ENCODE data around the gene GRK5. TPM values are rescaled to one million over a fixed set of nuclear protein-coding genes. Genes with fewer than 3 reads are reported as not detected.

GRK5 gene
- total RNA-seq, 1 donor from 2014 or later, result 77.6 TPM

DNA sequence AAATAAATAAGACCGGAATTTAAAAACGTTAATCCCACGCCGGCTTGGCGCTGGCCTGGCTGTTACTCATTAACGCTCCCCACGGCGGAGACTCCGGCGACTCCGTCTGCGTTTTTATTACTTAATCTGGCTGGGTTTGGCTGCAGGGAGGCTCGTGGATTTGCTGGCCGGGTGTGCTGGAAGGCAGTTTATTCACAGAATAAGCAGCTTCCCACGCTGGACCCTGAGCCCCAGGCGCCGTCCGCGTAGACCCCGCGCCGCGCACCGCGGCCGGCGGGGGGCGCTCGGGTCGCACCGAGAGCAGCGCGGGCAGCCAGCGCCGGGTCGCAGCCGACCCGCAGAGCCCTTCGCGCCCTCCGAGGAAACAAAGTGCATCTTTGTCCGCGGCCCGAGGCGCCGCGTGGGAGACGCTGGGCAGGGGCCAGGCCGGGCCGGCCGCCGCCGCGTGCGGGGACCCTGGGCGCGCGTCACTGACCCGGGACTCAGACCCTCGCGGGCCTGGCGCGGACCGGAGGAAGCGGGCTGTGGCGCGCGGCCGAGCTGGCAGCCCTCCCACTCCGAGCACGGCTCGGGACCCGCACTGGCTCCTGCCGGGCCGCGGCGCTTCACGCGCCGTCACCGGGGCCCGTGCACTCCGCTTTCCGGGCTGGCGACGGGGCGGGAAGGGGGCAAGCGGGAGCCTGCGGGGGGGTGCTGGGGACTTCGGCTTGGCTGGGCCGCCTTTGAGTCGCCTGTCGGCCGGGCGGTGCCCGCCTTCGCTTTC, 587 bp upstream of the GRK5 start:
- H3K4me1 Mint-ChIP-seq (ENCODE audit: low read depth, unreplicated experiment), result peaks cover 20% of the 10 kb centered on the region
- H3K27ac Mint-ChIP-seq (ENCODE audit: unreplicated experiment), result peak overlapping the region; percentile 97

DNA sequence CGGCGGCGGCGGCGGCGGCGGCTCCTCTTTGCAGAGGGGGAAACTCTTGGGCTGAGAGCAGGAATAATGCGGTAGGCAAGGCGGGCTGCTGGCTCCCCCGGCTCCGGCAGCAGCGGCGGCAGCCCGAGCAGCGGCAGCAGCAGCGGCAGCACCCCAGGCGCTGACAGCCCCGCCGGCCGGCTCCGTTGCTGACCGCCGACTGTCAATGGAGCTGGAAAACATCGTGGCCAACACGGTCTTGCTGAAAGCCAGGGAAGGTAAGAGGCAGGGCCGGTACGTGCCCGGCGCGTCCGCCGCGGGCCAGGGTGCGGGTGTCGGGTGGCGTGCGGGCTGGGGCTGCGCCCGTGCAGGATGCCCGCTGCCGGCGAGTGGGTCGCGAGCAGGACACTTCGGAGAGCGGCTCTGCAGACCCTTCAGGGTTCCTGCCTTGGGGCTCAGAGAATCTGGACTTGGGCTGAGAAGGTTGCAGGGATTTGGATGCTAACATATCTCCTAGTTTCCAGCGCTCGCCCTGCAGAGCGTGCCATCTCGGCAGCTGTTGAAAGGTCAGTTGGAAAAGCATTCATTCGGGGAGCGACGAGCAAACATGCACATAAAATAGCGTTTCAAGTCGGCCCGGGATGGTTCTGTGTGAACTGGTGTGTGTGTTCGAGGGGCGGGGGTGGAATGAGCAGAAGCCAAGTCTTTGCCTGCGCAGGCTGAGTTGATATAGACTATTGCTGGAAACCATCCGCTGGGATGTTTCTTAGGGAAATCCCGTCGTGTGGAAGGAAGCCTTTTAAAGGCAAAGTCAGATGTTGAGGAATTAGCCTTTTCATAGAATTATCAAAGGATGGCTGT, 562 bp downstream of the GRK5 start:
- H3K27me3 Mint-ChIP-seq (ENCODE audit: unreplicated experiment), result peaks cover 14% of the 10 kb centered on the region
- peaks cover 29% of the 10 kb centered on the region for H3K4me1 Mint-ChIP-seq (ENCODE audit: low read depth, unreplicated experiment)
- H3K27ac Mint-ChIP-seq (ENCODE audit: unreplicated experiment), result peak overlapping the region; percentile 98
- no peaks in the 10 kb centered on the region for H3K36me3 Mint-ChIP-seq (ENCODE audit: unreplicated experiment)
- H3K4me3 Mint-ChIP-seq (ENCODE audit: unreplicated experiment), result peak overlapping the region; percentile 99
- TF ChIP-seq CTCF (IDR thresholded peaks at IDR 0.05; ENCODE audit: partially characterized antibody, unreplicated experiment), result no peak
- peak; percentile 40 for DNase-seq
- peaks cover 15% of the 10 kb centered on the region for H3K9me3 Mint-ChIP-seq (ENCODE audit: unreplicated experiment)

More for the DNA sequence above, 587 bp upstream of the GRK5 start:
- Mint-ChIP-seq H3K27me3 (ENCODE audit: unreplicated experiment) (peaks cover 14% of the 10 kb centered on the region), H3K9me3 (ENCODE audit: unreplicated experiment) (peaks cover 13% of the 10 kb centered on the region), H3K4me3 (ENCODE audit: unreplicated experiment) (peak overlapping the region; percentile 92), H3K36me3 (ENCODE audit: unreplicated experiment) (no peaks in the 10 kb centered on the region)
- TF ChIP-seq CTCF (IDR thresholded peaks at IDR 0.05; ENCODE audit: partially characterized antibody, unreplicated experiment), result peak; percentile 76
- peak; percentile 85 for DNase-seq

GRCh38 chr10:119208553-119208940, 1.2 kb downstream of the GRK5 start:
- peak overlapping the region; percentile 99 for H3K4me3 Mint-ChIP-seq (ENCODE audit: unreplicated experiment)

GRCh38 chr10:119209035-119209735, 1.8 kb downstream of the GRK5 start:
- H3K36me3 Mint-ChIP-seq (ENCODE audit: unreplicated experiment), result no peaks in the 10 kb centered on the region
- TF ChIP-seq CTCF (IDR thresholded peaks at IDR 0.05; ENCODE audit: partially characterized antibody, unreplicated experiment), result peak; percentile 88
- peaks cover 14% of the 10 kb centered on the region for H3K27me3 Mint-ChIP-seq (ENCODE audit: unreplicated experiment)
- H3K27ac Mint-ChIP-seq (ENCODE audit: unreplicated experiment), result peak overlapping the region; percentile 98
- peaks cover 15% of the 10 kb centered on the region for H3K9me3 Mint-ChIP-seq (ENCODE audit: unreplicated experiment)
- H3K4me3 Mint-ChIP-seq (ENCODE audit: unreplicated experiment), result peak overlapping the region; percentile 99
- peaks cover 30% of the 10 kb centered on the region for H3K4me1 Mint-ChIP-seq (ENCODE audit: low read depth, unreplicated experiment)
- DNase-seq, result peak; percentile 83

More at GRCh38 chr10:119208553-119208940, 1.2 kb downstream of the GRK5 start:
- Mint-ChIP-seq H3K27ac (ENCODE audit: unreplicated experiment) (peak overlapping the region; percentile 98), H3K9me3 (ENCODE audit: unreplicated experiment) (peaks cover 15% of the 10 kb centered on the region), H3K27me3 (ENCODE audit: unreplicated experiment) (peaks cover 14% of the 10 kb centered on the region), H3K4me1 (ENCODE audit: low read depth, unreplicated experiment) (peaks cover 30% of the 10 kb centered on the region), H3K36me3 (ENCODE audit: unreplicated experiment) (no peaks in the 10 kb centered on the region)
- TF ChIP-seq CTCF (IDR thresholded peaks at IDR 0.05; ENCODE audit: partially characterized antibody, unreplicated experiment), result no peak
- DNase-seq, result no peak

Data from glutamatergic neuron (in vitro differentiated cells).